ENCODE results near the gene HIVEP3.

HIVEP3 gene

DNA sequence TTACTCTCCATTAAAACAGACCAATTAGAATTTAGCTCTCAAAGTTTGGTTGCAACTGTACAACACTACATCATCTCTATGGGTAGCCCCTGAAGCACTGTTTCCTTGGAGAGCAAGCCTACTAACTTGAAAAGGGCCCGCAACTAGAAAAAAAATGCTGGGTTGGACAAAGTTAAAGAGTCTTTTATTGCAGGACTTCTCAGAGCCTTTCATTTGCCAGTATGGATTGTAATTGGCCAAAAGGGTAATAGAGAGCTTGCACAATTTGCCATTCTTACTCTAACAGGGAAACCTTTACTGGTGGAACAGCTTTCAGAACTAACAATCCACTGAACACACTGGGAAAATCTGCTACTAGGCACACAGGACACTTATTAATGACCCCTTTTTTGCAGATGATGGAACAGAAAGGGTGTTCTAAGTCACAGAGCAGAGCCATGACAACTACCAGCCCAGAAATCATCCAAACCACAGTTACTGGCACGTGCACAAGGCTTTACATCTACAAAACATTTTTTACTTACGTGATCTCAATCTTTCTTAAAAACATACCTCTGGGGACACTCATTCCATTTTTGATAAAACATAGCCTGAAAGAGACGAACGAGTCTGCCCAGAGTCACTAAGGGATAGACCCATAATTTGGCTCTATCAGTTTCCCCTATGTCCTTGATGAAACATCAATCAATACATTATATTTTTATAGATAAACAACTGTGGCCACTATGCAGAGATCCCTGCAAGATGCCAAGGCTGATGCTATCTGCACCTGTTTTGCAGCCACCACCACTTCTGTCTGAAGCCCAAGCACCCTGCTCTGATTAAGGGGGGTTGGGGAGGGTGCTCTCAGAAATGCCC, 257.9 kb downstream of the HIVEP3 start:
- DNase-seq: no peak

DNA sequence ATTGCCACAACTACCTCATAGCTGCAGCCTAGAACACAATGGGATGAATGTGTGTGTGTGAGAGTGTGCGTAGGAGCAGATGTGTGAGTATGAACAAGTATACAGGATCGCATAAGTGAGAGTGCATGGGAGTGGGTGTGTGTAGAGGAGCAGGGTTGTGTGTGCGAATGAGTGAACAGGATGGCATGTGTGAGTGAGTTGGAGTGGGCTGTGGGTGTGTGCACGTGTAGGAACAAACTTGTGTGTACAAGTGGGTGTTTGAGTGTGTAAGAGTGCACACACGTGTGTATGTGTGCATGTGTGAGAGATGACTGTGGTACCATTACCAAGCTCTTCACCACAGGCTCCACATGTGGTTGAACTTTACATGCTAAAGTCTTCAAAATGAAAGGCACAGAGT, 258.8 kb downstream of the HIVEP3 start:
- DNase-seq: no peak

DNA sequence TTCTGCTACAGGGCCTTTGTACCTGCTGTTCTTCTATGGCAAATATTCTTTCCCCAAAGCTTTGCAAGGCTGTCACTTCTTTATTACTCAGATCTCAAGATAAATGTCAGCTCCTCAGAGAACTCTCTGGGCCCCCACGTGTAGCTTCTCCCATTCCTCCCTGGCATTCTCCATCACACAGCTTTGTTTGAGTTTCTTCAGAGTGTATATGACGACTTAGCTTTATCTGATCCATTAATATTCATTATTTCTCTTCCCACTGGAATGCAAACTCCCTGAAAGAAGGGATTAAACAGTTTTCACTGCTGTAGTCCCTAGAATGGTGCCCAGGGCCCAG, 259.6 kb downstream of the HIVEP3 start:
- DNase-seq: no peak

DNA sequence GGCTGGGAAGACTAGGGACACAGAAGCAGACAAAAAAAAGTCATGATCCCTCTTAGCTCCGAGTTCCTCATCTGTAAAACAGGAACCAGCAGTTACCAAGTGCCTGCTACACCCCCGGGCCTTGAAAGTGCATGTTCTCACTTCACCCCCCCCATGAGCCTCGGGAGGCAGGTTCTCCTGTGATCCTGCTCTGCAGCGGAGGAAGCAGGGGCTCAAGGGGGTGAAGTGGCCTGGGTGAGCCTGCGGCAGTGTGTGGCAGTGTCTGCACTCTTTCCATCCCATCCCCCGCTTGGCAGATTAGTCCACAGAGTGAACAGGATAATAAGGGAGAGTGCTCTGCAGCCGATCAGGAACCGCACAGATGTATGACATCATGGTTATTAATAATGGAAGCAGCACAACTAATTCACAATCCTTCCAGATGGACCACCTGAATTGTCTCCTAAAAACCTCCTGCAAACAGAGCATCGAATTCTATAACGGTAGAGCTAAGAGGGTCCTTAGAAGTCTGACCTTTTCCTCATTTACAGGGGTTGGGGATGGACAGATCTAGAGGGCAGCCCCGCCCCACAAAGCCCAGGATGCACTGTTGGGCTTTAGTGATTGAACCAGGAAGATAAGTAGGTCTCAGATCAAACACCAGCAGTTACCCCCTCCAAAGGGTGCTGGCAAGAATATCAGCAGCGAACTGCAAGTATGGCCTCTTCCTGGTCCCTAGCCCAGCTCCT, 260.1 kb downstream of the HIVEP3 start:
- no peak for DNase-seq

DNA sequence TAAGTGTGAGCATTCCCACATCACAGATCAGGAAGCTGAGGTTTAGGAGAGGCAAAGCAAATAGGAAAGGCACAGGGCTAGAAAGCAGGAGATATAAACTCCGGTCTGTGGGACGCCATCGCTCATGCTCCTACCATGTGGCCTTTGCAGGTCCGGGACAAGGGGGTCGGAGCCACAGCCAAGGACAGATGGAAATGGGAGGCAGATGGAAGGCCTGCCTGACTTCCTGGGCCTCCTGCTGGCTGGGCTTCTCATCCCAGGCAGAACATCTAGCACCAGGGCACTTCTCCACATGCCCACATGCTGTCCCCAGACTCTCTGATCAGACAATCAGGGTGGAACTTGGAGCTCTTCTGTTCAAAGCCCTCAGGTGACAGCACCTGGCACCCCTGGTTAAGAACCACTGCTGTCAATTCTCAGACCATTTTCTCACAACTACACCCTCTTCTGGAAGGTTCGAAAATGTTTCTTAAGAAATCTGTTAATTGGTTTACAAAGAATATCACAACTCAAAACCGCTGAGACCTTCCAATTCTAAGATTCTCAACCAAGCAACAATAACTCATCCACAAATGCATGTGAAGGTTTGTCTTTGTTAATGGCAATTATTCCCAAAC, 260.9 kb downstream of the HIVEP3 start:
- no peak for DNase-seq

DNA sequence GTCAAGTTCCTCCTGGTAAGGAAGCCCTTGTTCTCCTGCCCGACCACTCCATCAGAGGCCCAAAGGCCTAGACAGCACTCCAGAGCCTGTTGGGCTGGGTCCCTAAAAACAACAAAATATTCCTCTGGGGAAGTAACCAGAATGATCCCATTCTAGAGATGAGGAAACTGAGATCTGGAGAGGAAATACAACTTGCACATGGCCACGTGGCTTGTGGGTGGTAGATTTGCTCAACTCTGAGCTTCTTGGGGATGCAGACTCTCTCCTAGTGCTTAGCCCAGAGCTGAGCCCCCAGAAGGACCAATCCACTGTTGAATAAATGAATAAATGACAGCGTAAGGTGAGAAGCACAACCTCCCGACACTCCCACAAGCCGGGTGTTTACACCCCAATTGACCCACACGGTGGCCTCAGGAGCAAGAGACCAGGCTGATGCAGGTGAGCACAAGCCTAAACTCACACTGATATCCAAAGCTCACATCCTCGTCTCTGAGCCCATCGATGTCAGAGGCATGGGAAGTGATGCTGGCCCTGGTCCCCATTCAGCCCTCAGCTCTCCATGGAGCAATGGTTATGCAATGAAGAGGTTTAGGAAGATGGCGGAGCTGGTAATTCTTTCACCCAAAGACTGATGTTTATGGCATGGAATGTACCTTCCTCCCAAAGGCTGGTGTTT, 261.8 kb downstream of the HIVEP3 start:
- DNase-seq: no peak

DNA sequence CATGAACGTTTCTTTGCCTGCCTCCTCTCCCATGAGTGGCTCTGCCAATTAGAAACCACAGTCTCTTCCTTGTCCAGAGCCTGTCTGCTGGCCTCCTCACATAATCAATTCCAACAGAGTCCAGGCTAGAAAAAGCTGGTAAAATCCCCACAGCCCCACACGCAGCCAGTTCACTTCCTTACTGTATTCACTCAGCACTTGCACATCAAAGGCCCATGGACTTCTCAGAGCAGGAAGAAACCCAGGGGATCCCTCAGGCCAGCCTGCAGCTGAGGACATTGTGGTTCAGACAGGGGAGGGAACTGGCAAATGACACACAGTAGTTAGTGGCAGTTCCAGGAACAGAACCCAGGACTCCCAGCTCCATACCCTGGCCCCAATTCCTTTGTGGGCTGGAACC, 262.7 kb downstream of the HIVEP3 start:
- no peak for DNase-seq

DNA sequence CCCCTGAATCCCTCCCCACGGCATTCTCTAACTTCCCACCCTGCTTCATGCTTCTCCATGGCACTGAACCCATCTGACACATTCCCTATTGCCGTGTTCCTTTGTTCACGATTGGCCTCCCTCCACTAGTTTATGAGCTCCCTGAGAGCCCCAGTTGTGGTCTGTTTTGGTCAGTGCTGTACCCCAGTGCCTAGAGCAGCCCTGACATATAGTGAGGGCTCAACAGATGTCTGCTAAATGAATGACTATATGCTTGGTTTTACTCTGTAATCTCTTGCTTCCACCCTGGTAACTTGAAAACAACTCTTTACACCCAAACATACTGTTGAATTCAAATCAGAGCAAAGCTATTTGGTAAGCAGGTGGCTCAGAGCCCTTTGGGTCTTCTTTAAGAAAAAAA, 263.1 kb downstream of the HIVEP3 start:
- no peak for DNase-seq

DNA sequence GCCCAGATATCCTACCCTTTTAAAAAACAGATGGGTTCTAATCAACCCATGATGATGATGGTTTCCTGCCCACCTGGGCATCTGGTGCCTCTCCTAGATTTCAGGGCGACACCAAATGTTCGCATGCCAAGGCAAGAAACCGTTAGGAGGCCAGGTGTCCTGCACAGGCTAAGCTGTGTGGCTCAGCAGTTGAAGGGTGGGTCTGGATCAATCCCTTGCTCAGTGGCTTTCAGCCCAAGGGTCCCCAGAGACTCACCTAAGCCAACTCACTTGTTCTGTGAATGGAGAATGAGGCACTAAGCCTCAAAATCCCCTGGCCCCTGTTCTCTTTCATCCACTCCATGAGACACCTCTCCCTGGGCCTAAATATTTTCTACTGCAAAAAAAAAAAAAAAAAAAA, 265.1 kb downstream of the HIVEP3 start:
- no peak for DNase-seq

DNA sequence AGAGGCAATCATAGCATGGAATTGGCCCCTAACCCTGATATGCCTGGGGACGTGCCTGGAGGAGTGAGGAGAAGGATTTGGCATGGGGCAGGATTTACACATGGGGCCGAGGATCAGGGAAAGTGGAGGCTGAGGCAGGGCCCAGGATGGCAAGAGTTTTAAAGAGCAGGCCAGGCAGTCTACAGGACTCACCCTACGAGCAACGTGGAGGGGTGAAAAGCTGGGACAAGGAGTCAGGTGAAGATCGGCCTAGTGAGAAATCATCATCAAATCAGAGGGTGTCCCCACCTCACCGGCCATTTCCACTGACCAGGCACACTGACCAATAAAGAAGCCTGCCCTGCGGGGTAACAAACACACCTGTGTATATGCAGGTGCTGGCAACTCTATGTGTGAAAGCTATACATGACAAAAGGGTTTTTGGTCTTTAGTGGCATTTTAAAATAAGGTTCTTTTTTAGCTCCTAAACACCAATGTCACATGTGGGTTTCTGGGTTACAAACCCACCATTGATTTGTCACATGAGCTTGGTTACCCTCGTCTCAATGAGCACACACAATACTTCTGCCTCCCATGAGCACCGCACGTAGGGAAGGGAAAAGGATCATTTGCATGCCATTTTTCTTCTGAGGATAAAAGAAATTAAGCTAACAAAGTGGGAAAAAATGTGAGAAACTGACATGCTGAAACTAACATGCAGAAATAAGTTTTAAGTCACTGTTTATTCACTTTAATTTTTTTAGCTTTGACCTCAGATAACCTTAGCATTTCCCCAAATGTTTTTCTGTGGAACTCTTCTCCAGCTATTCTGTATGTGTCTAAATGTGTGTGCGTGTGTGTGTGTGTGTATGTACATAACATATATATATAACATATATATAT, 266.1 kb downstream of the HIVEP3 start:
- no peak for DNase-seq

DNA sequence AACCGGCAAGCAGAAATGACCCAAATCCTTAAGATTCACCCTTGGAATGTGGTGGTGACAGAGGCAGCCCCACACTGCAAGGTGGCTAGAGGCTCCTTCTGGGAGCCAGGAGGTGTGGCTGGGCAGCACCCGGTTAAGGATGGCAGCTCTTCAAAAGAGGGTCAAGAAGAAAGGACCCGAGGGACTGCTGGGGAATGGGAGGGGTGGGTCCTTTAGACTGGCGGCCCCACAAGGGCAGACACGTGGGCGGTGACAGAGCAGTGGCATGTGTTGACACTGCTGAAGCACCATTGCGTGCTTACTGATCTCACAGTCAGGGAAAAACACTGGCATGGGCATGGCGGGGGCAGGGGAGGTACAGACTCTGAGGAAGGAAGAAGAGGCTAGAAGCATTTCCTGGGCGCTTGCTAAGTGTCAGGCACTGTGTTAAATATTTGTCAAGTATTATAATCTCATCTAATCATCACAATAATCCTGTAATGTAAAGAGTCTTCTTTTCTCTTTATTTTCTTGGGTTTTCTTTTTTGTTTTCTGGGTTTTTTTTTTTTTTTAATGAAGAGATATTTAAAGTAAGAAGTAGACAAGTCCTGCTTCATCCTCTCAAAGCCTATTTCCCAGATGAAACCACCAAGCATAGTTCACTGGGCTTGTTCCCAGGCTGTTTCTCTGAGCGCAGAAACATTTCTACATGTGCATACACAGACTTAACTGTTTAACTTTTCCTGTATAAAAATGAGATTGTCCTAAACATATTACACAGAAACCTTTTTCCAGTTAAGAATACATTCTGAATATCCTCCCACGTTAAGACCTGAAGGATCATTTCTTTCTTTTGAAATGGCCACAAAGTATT, 268.5 kb downstream of the HIVEP3 start:
- peak; percentile 44 for DNase-seq

DNA sequence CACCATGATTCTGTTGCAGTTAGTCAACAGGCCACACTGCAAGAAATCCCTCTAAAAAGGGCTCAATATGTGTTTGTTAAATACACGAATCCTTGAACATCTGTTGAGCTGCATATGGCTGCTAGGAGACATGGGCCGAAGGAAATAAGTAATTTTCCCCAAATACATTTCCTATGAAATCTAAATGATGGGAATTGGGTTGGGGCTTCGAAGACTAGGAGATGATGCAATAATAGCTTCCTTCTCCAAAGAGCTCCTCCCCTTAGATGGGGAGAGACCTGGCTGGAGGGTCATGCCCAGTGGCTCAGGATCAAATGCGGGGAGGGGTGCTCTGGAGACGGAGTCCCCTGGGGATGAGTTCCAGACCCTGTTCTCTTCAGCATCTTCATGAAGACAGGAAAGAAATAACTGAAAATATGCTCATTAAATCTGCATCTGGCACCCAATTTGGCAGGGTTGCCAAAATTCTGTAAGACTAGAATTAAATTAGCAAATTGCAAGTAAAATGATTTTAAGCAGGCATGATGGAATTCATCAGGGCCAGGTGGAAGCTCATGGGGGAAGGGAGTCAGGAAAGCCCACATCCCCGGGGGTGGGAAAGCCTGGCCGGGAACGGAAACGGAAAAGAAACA, 269.2 kb downstream of the HIVEP3 start:
- DNase-seq: no peak

DNA sequence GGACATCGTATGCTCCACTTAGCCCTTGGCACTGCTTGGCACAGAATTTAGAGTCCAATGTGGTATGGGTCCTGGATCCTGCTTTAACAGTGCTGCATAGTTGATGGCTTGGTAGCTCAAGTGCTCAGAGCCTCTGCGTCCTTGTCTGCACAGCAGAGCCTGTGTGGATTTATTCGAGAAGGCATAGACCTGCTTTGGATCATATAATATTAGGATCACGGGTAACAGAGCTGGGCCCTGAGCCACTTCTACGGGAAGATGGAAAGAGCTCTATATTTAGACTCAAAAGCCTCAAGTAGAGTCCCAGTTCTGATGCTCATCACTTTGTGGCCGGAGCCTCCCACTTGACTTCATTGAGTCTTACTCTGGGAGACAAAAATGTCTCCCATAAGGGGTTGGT, 269.9 kb downstream of the HIVEP3 start:
- no peak for DNase-seq

DNA sequence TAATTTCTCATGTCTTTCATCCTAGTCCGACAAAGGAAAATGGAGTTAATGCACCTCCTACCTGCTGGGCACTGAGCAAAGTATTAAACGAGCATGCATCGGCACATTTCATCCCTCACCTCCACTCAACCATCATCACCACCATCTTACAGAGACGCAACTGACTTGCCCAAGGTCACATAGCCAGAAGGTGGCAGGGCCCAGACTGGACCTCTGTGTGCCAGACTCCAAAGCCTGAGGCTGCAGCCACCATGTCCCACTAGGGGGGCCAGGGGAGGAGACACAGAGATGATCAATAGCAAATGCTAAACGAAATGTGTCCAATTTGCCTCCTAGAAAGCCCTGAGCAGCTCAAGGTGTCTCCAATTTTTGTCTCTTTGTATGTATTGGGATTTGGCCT, 270.5 kb downstream of the HIVEP3 start:
- DNase-seq: no peak

DNA sequence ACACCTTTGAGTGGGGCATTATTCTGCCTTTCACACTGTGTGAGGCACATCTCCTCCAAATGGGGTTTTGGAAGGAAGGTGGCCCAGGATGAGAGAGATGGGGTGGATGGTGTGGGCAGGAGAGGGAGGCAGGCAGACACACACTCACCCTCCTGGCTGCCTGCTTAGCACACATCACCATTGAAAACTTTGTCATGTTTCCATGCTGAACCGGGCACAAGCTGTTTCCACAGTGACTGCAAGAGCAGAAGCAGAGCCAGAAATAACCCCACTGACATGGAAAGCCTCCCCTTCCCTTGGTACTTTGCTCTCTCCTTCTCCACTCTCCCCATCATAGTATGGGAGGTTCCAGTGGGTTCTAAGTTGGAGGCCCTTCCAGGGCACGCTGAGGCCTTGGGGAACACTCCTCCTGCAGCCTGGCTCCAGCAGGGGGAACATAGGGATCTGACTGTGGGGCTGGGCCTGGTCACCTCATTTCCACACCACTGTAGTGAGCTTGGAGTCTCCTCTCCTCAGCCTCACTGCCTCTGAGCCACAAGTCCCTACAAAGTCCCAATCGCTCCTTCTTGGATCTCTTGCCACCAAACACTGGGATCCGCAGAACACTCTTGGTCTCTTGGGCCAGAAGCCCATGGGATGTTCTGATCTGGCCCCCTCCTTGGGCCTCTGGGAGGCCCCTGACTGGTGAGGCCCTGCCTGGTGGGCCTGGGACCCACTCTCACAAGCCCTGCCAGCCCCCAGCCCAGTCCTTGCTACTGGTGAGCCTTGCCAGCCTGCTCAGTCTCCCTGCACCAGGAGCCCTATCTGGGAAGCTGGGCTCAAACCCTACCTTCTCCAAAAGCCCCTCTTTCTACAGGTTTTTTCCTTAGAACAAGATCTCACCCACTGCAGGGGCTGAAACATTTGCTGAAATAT, 271.2 kb downstream of the HIVEP3 start:
- no peak for DNase-seq

DNA sequence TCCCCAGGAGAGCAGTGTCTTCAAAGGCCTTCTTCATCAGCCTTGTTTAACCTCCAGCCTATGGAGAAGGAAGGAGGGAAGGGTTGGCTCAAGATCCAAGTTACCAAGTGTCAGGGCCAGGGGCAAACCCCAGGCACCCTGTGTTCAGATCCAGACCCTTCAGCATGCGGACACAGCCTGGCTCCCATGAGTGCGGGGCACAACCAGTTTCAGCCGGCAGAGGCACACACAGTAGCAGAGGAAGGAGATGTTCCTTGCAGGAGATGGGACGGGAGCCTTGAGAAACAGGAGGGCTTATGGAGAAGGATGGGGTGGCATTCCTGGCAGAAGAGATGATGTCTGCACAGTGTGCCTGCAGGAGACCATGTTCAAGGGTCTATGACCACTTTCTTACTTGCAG, 272.5 kb downstream of the HIVEP3 start:
- no peak for DNase-seq

DNA sequence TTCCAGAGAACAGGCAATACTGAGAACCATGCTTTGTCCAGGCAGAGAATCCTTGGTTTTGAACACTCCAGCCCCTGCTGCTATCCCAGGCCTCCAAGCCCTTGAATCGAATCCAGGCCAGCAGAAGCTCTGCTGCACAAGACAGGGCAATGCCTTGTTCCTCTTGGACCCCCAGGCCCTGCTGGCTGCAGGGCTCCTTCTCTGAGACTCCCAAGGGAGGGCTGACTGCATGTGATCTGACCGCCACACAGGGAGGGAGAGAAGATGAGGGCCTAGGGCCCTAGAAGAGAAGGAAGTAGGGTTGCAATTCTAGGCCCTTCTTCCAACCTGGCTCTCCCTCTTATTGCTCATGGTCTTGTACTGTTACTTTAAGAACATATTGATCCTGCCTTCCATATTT, 273.7 kb downstream of the HIVEP3 start:
- DNase-seq: no peak

DNA sequence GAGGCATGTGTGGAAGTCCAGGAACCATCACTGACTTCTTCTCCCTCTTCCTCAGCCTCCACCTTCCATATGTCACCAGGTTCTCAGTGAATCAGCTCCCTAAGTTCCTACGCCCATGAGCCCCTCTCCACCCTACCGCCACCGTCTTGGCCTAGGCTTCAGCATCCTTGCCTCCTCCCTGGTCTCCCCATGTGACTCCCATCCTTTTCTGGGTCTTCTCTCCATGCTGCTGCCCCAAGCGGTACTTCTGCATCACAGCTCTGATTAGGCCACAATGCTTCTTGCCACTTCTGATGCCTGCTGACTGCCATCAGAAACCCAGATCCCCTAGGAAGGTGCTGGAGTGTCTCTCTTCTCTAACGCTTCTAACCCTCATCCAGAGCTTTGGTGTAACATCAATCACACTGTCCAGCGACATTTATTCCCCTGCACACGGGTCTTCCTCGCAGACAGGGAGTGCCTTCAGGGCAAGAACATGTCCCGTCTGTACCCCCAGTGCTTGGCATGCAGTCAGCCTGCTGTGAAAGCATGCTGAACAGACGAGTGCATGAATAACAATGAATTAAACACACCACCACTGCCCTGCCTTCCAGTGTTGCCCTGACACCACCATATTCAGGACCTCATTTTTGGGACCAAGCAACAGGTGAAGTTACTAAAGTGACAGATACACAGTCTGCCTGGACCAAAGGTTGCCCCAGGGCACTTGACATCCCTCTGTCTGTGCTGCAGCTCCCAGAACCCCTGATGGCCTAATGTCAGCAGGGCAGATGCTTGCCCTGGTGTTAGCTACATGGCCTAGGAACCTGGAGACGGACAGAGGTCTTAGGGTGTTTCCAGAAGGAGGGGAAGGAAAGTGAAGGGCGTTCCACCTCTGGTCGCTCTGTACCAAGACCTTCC, 275.6 kb downstream of the HIVEP3 start:
- DNase-seq: no peak
